ENCODE data around the gene CD55.

DNA sequence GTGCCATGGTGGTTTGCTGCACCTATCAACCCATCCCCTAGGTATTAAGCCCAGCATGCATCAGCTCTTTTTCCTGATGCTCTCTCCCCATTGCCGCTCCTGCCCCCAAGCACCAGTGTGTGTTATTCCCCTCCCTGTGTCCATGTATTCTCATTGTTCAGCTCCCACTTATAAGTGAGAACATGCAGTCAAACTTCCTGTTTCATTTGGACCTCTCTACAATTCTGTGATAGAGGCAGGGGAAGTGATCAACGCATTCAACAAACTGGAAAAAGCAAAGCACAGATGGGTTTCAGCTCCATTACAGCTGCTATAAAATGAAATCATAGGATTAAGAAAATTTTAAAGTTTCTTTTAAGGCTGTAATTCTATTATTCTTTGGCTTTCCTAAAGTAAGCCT lies 23.3 kb upstream of the CD55 start:
- TF ChIP-seq, protein P1, sequence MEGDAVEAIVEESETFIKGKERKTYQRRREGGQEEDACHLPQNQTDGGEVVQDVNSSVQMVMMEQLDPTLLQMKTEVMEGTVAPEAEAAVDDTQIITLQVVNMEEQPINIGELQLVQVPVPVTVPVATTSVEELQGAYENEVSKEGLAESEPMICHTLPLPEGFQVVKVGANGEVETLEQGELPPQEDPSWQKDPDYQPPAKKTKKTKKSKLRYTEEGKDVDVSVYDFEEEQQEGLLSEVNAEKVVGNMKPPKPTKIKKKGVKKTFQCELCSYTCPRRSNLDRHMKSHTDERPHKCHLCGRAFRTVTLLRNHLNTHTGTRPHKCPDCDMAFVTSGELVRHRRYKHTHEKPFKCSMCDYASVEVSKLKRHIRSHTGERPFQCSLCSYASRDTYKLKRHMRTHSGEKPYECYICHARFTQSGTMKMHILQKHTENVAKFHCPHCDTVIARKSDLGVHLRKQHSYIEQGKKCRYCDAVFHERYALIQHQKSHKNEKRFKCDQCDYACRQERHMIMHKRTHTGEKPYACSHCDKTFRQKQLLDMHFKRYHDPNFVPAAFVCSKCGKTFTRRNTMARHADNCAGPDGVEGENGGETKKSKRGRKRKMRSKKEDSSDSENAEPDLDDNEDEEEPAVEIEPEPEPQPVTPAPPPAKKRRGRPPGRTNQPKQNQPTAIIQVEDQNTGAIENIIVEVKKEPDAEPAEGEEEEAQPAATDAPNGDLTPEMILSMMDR (conservative IDR thresholded peaks at IDR 0.05; ENCODE audit: low read depth, low read length): no peak
- TF ChIP-seq EZH2 (IDR thresholded peaks at IDR 0.05; ENCODE audit: low read length, unreplicated experiment): no peak

All from PC-3 (cell line).